ENCODE measurements around the gene SH3PXD2A.

The SH3PXD2A gene

GRCh38 chr10:103627893-103628292, 227.5 kb downstream of the SH3PXD2A start:
- TF ChIP-seq ZFX (IDR thresholded peaks at IDR 0.05) (no peak), CTCF (conservative IDR thresholded peaks at IDR 0.05) (no peak)
- no peak overlapping the region for H3K27ac ChIP-seq

- no peak for TF ChIP-seq CTCF (conservative IDR thresholded peaks at IDR 0.05)
- no peak for TF ChIP-seq ZFX (IDR thresholded peaks at IDR 0.05)
- no peak overlapping the region for H3K27ac ChIP-seq
These were observed 228.1 kb downstream of the SH3PXD2A start for GRCh38 chr10:103627111-103627892.

- TF ChIP-seq CTCF (conservative IDR thresholded peaks at IDR 0.05), result no peak
- H3K27ac ChIP-seq, result no peak overlapping the region
These were observed 229.2 kb downstream of the SH3PXD2A start for GRCh38 chr10:103626178-103626577.

GRCh38 chr10:103622935-103623574, 232.3 kb downstream of the SH3PXD2A start:
- H3K27ac ChIP-seq, result no peak overlapping the region
- TF ChIP-seq CTCF (conservative IDR thresholded peaks at IDR 0.05) (no peak), ZFX (IDR thresholded peaks at IDR 0.05) (no peak)

GRCh38 chr10:103622286-103622685, 233.1 kb downstream of the SH3PXD2A start:
- TF ChIP-seq CTCF (conservative IDR thresholded peaks at IDR 0.05) (no peak), ZFX (IDR thresholded peaks at IDR 0.05) (no peak)
- no peak overlapping the region for H3K27ac ChIP-seq

DNA sequence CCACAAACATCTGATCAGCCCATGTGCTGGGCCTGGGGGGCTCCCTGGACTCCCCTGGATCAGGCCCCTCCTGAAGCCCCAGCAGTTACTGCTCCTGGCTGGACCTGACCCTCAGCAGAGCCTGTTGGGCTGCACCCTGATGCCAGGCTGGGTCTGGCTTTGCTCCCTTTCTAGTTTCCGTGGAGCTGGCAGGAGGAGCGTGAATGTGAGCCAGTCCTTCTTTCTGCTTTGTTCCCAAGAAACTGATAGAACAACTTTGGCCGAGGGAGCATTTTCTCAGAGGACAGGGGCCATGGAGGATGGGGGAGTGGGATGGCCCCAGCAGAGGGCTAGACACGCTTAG, 233.6 kb downstream of the SH3PXD2A start:
- H3K27ac ChIP-seq, result no peak overlapping the region
- TF ChIP-seq CTCF (conservative IDR thresholded peaks at IDR 0.05), result no peak
- no peak for TF ChIP-seq ZFX (IDR thresholded peaks at IDR 0.05)

GRCh38 chr10:103620891-103621782, 234.2 kb downstream of the SH3PXD2A start:
- TF ChIP-seq CTCF (conservative IDR thresholded peaks at IDR 0.05) (no peak), ZFX (IDR thresholded peaks at IDR 0.05) (no peak)
- no peak overlapping the region for H3K27ac ChIP-seq

Measured in C4-2B (cell line).